NCI-H526 treated with DMSO at 0.1 percent for 48 hours (cell line): ENCODE data around the gene RRAS2.
"Not testable (repeated sequence)": the region's sequence is repeated elsewhere in the genome, so short reads cannot be mapped to it uniquely, and the experiment has no call there.

ENCODE experiments used
- DNase-seq: peaks from one replicate; lab custom pipeline; 2025; lab: John Stamatoyannopoulos, UW

Gene RRAS2

DNA sequence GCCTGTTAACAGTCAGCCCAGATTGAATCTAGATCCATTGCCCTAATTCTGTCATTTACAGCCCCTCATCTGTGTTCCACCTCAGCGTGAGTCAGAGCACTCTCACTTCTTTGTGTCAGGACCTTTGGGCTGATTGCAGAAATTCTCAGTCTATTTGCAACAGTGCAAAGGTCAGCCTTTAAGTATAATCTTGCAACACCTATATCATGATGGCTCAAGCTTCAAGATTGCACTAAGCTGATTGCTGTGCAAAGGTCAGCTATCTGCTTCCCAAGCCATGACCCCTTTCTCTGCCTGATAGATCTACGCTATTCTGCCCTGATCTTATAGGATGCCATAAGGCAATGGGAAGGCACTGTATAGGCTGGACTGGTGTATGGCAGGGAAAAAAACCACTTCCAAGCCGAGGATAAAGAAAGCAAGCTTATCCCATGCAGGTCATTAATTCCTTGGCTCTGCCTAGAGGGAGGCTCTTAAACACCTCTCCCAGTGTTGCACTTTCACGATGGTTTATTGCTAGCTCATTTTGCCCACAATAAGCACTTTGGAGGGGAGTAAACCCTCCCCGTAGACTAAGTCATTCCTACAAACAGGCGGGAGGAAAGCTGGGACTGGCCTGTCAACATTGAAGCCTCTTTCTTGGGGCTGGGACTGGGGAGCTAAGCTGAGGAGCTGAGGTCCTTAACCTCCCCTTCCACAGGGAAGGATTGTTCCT is 100.6 kb downstream of the RRAS2 start:
- DNase-seq, result no peak

DNA sequence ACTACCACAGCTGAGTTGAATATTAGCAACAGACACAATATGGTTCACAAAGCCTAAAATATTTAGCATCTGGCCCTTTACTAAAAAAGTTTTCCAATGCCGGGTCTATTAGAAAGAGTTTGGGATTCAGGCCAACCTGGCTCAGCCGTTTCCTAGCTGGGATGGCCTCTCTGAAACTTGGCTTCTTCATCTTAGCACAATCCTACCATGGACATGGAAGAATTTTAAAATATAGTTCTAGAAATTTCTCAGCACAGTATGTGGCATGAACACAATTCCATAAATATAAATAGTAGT is 103.8 kb downstream of the RRAS2 start:
- DNase-seq, result no peak

DNA sequence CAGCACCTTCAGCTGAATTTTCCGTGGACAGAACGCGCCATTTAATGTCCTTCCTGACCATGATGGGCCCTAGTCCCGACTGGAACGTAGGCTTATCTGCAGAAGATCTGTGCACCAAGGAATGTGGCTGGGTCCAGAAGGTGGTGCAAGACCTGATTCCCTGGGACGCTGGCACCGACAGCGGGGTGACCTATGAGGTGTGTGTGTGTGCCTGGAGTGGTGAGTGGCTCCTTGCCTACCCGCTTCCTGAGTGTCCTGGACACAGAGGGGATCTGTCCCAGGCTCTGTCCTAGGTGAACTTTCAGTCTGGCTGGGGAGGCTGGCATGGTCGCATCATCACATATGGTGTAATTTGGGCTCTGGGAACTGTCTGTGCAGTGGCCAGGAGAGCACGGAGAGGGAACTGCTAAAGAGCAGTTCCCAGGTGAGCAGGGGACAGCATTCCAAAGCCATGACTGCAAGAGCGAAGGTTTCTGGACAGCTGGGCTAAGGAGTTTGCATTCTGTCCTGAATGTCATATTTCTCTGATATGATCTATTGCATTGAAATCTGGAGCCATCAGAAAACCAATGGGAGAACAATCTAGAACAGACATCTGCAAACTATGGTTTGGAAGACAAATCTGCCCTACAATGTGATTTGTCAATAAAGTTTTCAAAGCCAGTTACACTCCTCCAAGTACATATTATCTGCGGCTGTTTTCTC is 104.3 kb downstream of the RRAS2 start:
- DNase-seq, result no peak

DNA sequence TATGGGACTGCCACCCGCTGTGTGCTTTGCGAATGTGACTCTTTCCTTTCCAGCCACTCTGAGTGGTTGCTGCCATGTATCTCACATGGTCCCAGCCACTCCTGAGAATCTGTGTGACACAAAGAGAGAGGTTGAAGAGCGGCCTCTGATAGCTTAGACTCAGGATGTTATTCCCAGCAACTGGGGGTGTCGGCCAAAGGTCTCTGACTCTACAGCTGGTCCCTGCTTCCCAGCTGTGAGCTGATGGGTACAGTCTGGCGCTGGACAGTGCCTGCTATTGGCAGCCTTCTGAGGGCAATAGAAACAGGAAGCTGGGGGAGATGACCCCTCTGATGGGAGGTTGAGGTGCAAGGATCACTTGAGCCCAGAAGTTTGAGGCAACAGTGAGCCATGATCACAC is 105.1 kb downstream of the RRAS2 start:
- DNase-seq, result no peak

DNA sequence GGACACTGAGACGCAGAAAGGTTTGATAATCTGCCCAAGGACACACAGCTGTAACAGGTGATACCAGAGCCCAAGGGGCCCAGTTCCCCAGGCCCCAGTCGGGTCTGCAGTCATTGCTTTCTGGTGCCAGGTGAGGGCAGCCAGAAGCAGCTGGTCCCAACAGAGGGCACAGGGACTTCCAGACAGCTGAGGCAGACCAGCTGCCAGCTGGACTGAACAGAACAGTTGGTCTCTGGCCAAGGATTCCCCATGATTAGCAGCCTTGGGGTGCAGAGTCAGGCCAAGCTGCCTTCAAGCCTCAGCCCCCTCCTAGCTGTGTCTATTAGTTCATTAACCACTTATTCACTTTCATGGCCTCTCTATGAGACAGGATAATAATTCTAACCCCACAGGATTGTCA is 105.6 kb downstream of the RRAS2 start:
- no peak for DNase-seq

DNA sequence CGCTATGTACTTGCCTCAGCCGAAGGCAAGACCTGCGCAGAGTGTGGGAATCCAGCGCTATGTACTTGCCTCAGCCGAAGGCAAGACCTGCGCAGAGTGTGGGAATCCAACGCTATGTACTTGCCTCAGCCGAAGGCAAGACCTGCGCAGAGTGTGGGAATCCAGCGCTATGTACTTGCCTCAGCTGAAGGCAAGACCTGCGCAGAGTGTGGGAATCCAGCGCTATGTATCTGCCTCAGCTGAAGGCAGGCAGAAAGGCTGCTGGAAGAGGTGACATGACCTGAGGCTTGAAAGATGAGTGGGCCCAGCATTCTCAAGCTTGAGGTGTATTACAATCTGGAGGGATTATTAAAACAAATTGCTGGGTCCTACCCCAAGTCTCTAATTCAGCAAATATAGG is 106.5 kb downstream of the RRAS2 start:
- not testable (repeated sequence) for DNase-seq

DNA sequence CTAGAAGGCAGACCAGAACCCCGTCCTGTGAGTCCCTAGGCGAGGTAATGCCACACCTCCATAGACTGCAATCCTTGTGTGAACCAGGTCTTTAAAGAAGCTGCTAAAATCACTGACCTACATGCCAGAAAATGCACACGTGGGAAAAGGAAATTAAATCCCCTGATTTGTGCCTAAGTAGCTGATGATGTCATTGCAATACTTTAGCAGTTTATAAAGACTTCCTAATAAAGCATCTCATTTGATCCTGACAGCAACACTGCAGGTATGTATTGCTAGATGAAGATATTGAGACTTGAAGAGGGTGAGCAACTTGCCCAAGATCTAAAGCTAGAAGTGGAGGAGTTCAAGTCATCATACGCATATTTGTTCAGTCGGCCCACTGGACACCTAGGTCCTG is 107.2 kb downstream of the RRAS2 start:
- no peak for DNase-seq

DNA sequence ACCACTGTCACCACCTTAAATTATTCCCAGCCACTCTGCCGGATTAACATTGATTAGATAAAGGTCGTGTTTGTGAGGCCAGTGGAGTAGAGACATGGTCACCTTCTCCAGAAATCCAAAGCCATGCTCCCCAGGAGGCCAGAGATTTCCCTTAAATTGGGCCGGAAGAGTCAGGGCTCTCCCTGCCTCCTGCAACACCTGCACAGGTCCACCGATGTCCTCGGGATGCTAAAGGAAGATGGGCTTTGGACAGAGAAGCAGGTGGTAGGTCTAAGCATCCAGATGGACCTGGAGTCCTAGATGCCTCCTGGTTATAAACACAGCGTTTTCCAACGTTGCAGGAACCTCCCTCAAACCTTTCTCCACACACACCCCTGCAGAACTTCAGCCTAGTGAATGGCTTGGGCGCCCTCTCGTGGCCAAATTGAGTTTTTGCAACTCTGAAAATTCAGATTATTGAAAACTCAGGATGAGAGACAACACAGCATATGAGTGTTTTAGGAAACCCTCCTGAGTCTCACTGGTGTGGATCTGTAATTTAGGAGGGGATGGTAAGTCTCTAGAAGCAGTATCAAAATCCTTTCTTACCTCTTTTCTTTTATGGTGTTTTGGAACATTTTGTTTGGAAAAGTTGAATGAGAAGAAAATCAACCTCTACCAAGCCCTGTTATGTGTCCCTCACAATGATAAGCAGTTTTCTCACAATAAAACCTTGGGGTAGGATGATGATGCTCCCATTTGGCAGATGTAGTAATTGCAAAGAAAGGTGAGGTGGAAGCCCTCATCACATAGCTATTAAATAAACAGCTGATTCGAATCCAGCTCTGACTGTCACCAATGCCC is 109.6 kb downstream of the RRAS2 start:
- peak; percentile 73 for DNase-seq

DNA sequence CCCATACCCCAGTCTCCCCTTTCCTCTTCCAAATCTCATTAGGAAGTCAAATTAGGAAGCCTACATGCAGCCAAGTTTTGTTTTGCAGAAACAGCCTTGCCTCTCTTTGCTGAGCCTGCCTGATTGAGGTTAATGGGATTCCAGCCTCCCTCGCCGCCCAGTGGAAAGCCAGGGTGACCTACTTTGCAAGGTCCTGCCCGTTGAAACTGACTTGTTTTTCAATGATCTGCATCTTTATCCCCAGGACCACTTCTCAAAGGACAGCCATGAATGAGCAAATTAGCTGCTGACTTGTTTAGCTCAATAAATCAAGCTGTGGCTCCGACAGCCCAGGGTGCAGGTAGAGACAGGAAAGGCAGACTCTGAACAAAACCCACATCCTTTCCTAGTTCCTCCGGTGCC is 110.4 kb downstream of the RRAS2 start:
- peak; percentile 82 for DNase-seq

DNA sequence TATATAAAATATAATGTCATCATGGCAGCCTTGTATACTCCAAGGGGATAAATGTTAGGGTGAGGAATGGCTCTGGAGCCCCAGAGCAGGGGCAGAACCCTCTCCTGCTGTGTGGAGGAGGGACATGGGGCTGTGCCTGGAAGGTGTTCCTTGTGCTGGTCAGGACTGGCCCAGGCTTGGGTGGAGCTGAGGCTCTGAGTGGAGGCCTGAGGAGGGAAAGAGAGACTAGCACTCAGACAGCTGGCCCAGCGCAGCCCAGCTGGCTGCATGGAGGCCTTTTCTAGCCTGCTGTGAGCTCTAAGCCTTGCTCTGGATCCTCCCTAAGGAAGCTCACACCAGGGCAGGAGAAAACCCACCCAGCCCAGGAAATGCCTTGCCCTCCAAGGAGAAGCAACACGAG is 113.5 kb downstream of the RRAS2 start:
- no peak for DNase-seq

DNA sequence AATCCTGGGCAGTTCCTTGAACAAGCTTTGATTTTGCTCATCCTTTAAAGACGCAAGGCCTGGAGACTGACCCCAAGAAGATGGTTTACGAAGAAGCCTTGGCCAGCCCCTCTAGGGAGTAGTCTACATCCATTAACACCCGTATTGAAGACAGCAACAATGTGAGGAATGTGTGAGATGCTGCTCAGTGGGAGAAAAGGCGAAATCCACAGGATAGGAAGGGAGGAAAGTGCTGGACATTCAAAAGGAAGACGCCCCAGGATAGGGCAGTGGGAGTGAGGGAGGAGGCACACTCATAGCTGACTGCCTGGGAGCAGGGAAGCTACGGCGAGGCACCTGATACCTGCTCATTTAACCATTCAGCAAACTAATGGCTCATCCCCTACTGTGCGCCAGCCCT is 114.1 kb downstream of the RRAS2 start:
- DNase-seq, result no peak

DNA sequence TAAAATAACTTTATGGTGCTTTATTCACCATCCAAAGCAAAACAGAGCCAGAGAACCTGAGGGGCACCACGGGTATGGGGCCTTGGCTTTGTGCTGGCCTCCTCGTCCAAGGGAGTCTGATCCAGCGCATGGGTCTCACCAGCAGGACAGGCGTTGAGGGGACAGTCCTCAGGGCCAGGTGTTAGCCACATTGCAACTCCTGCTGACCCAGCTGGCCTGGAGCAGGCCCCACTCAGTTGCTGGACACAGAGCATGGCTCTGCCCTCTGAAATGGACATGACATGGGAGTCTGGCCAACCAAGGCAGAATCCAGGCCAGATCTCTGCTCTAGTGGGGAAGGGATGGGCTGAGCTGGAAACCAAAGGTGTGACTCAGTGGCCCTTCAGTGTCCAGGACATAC is 116.2 kb downstream of the RRAS2 start:
- no peak for DNase-seq

DNA sequence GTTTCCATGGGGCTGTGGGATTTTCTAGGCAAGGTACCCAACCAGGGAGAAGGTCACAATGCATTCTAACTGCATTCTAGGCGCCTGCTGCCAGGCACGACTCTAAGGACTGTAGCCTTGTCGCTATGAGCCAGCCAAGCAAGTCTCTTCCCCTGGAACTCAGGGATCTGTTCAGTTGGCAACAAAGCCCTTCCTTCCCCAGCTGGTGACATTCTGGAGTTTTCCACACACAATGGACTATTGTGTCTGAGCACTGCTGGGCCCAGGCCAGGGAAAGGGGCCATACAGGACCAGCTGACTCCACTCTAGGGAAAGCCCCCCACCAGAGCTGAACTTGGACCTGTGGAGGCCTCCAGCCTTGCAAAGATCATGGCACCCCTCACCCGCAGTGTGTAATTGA is 116.8 kb downstream of the RRAS2 start:
- DNase-seq, result no peak

DNA sequence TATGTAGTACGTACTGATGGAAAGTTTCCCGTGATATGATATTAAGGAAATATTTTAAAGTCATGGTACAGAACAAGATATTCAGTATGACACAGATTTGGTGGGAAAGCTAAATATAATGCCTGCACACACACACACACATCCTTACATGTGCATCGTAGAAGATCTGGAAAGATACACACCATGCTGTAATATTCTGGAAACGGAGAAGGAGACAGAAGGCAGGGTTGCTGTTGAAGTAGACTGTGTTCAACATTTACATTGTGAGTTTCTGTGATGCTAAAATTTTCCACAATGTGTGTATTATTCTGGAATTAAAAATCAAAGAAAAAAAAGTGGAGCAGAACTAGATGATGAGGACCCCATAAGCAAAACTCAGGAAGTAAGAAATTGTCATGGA is 118.0 kb downstream of the RRAS2 start:
- no peak for DNase-seq

DNA sequence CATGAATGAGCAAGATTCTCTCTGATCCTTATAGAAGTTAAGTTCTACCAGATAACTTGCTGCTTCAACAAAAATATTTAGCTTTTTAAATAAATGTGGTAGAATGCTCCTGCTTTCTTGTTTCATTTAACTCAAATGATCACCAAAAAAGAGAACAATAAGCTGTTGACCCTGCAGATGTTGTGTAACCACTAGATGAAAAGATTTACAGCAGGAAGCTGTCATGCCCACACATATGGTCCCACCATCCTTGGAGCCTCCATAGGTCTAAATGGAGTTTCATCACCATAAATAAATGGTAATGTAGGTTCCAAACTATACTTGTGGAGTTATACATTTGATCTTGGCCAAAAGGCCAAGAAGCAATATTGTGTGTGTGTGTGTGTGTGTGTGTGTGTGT is 118.8 kb downstream of the RRAS2 start:
- no peak for DNase-seq

DNA sequence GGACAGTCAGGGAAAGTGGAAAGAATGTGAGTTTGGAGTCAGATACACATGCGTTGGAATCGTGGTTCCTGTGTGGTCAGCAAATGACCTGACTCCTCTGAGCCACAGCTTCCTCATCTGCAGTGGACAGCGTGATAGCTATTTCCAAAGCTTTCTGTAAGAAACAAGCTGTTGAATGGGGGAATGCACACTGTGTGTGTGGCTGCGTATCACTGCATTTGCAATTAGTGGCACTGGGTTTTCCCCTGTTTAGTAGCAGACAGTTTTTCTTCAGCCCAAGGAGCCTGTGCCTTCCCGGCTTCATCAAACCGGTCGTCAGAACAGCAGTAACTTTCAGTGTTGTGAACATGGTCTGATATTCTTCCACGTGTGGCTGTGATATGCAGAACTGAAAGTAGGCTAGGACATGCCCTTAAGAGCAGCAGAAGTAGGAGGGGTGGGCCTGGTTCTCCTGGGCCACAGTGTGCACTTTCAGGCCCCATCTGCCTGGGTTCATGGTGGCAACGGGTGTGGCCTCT is 121.5 kb downstream of the RRAS2 start:
- DNase-seq, result no peak

DNA sequence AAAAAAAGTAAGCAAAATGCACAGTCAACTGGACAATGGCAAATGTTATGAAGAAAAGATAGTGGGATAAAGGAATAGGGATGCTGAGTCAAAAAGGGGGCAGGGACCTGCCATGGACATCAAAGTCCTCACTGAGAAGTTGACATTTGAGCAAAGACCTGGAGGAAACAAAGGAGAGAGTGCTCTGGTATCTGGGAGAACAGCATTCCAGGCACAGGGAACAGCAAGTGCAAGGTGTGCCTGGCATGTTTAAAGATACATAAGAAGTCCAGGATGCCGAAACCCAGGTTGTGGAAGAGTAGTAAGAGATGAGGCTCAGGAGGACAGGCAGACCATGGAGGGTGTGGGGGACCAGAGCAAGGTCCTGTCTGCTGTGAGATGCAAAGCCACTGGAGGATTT is 123.3 kb downstream of the RRAS2 start:
- DNase-seq, result no peak

DNA sequence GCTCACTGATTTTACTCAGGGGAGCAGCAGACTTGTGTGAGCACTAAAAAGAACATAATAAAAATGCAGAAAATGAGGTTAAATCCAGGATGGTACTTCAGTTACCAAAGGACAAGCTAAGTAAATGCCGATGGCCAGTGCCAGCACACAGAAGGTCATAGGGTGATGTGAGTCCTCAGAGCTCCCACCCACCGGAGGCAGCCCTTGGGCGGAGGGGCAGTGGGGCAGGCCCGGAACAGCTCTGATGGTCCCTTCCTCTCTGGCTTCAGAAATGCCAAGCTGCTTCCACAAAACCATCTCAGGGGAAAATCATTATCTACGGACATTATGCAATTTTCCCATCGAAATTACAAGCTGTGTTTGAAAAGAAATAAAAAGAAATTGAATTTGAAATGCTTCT is 124.5 kb downstream of the RRAS2 start:
- DNase-seq, result no peak

DNA sequence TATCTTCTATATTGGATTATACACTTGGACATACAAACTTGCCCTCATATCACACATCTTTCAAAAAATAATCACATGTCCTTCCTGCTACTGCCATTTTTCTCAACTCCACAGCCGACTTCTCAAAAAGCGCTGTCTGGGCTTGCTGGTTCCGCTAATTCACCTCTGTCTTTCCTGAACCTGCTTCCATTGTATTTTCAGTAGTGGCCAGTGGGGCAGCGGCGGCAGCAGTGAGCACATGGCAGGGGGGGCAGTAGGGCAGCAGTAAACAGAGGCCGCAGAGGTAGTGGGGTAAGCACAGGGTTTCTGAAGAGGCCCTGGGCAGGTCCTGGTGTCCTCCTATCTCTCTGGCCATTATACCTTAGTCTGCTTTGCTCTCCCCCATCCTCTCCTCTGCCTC is 126.3 kb downstream of the RRAS2 start:
- DNase-seq, result no peak

DNA sequence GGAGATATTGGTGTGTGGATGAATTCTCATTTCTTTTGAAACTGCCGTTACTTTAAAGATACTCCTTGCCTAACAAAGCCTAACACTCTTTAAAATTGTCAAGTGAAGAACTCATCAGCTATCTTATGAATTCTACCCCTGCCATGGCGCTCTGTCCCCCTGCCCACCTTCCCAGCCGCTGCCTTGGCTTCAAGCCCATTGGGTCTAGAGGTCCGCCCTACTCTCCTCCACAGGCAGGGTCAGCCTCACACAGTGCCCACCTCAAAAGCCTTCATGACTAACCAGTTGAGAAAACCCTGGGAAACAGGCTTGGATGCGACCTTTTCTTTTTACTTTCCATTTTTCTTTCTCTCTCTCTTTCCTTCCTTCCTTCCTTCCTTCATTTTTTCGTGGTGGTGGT is 128.6 kb downstream of the RRAS2 start:
- no peak for DNase-seq

DNA sequence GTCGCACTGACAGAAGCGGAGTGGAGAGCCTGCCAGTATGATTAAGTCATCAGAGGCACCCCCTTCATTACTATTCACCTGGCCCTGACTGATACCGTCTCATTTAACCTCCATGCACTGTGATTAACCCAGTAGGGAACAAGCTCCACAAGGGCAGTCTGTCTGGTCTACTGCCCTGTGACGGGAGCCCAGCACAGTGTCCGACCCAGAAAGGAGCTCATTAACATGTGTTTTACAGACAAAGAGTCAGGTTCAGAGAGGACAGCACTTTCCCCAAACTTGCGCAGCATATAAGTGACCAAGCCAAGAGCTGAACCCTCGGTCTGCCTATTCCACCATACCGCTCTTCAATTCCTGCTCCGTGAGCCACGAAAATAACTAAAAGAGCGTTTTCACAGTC is 129.5 kb downstream of the RRAS2 start:
- DNase-seq, result no peak

DNA sequence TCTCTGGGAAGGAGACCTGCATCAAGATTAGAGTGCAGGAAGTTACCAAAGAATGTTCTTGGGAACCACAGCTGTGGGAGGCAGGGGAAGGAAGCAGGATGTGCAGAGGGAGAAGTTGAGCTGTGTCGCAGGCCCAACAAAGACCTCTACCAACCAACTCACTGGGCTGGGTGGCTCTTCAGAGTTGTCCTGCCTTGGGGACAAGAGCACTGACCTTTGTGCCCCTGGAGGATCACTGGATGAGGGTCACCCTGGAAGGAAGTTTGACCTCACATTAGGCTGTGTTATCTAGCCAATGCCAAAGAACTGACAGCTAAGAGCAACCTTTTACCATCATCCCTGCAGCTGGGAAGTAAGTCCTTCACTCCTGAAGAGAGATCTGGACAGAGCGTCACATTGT is 130.6 kb downstream of the RRAS2 start:
- DNase-seq, result no peak
